GM19193 (cell line): ENCODE data around the gene CHRNB1.

Experiments used
- POLR2A ChIP-seq: IDR thresholded peaks from 4 replicates; pipeline ENCODE4 v1.6.1; 2011; ENCODE audit not compliant: insufficient read depth, insufficient read length; ENCODE audit errors: extremely low read depth

The CHRNB1 gene

DNA sequence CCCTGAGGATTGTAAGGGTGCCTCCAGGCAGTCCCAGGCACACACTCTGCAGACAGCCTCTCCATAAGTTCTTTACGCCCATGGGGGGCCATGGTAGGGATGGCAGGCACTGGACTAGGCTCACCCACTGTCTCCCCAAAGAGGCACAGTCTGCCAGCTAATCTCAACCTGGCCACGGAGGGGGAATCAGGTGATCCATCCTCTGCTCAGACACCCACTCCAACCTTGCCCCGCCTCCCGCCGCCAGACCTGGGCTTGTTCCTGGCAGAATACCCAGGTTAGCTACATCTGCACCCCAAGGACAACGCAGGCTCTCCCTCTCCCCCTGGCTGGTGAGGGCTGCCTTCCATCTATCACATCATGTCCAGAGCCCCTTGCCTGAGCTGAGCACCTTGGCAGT, 36.0 kb upstream of the CHRNB1 start:
- no peak for TF ChIP-seq POLR2A

DNA sequence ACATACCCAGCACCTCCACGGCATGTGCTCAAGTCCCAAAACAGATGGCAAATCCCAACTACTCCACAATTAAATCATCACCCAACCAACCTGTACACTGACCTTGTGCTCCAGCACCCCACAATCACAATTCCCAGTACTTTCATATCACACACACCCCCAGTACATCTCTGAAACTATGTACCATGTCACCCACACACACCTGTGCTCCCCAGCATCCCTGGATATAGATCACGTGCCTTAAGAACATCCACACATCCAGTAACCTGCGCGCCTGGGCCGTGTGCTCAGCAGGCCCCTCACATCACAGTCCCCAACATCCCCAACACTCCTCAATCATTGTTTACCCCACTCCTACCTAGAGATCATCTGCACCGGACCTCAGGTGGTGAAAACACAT, 35.1 kb upstream of the CHRNB1 start:
- no peak for TF ChIP-seq POLR2A

DNA sequence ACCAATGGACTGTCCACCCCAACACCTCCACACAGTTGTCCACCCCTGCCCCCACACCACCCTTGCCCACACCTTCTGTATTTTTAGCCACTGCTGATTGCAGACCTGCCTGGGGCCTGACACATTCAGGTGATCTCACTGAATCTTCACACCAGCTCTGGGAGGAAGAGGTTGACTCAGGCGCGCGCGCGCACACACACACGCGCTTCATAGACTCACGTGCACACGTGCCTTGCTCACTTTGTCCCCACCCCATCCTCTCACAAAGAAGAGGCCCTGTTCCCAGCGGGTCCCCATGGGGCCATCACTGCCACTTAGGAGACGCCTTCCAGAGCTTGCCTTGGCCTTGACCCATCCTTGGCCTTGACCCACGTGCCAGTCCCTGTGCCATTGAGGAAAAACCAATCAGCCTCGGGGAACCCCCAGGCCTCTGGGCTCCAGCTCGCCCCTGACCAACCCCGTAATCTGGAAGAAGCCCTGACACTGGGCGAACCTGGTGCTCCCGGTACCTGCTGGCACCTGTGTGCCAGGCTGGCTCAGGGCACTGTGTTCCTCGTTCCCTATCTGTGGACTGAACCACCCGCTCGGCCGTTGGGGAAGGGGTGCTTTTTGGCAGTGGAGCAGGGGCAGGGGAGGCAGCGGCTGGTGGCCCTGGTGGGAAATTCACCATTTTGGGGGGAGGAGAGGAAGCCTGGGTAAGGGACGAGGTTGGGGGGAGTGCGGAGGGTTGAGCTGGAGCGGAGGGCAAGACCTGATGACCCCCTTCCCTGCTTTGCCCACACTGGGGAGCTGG, 34.0 kb upstream of the CHRNB1 start:
- no peak for TF ChIP-seq POLR2A

DNA sequence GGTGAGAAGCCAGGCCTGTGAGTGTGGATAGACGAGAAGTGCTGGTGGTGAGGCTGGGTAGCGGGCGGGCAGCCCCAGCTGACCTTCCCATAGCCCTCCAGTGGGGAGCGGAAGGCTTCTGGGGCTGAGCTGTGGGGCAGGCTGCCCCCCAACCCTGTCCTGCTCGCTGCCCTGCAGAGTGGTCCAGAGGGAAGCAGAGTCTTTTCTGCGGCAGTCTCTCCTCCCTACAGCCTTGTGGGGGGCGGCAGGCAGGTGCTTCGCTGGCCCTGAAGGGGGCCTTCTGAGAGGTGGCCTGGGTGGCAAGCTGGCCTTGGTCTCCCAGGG, 33.5 kb upstream of the CHRNB1 start:
- TF ChIP-seq POLR2A: no peak

DNA sequence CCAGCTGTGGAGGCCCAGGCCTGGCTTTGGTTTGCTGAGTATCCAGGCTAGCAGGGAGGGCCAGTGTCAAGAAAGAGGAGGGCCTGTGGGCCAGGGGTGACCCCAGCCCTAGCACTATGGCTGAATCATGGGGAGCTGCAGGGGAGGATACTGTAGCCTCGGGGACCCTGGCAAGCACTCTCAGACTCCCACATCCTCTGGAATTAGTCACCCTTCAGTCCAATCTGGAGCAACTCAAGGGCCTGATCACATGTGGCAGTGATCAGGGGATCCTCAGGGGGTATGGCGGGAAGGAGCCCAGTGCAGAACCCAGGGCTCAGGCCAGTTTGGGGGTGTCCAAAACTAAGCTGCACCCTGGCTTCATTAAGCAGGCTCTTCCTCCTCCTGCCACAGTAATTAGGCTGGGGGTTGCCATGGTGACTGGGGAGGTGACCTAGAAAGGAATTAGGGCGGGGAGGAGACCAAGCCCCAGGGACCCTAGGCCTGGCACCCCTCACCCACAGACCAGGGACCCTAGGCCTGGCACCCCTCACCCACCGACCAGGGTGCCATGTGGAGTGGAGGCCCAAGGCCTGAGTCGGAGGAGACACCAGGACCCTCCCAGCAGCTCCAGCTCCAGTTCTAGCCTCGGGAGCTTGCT, 31.4 kb upstream of the CHRNB1 start:
- no peak for TF ChIP-seq POLR2A

DNA sequence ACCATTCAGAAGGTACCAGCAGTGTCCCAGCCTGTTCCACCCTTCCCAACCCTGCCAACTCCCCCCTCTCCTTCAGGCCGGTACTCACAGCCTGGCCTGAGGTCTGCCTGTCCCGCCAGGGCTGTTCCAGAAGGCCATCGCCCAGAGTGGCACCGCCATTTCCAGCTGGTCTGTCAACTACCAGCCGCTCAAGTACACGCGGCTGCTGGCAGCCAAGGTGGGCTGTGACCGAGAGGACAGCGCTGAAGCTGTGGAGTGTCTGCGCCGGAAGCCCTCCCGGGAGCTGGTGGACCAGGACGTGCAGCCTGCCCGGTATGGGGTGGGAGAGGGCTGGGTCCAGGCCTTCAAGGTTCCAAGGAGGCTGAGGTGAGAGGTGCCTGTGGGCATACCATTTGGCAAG, 30.0 kb upstream of the CHRNB1 start:
- no peak for TF ChIP-seq POLR2A

DNA sequence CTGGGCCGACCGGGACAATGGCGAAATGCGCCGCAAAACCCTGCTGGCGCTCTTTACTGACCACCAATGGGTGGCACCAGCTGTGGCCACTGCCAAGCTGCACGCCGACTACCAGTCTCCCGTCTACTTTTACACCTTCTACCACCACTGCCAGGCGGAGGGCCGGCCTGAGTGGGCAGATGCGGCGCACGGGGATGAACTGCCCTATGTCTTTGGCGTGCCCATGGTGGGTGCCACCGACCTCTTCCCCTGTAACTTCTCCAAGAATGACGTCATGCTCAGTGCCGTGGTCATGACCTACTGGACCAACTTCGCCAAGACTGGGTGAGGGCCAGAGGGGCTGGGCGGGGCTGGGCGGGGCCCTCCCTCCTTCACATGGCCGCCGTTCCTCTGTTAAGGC, 29.1 kb upstream of the CHRNB1 start:
- no peak for TF ChIP-seq POLR2A

DNA sequence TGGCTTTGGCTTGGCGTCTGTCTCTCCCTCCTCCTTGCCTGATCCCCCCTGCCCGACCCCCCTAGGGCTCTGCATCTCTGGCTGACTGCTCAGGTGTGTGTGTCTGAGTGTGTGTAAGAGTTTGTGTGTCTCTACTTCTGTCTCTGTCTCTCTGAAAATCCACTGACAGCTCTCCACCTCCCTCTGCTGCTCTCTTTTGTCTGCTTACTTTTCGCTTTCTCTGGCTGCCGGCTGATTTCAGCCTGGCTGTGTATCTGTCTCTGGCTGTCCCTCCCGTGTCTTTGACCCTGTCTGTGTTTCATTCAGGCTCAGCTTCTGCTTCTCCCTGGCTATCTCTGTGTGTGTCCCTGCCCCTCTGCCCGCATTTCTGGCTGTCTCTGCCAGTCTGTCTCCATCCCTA, 28.5 kb upstream of the CHRNB1 start:
- TF ChIP-seq POLR2A: no peak

DNA sequence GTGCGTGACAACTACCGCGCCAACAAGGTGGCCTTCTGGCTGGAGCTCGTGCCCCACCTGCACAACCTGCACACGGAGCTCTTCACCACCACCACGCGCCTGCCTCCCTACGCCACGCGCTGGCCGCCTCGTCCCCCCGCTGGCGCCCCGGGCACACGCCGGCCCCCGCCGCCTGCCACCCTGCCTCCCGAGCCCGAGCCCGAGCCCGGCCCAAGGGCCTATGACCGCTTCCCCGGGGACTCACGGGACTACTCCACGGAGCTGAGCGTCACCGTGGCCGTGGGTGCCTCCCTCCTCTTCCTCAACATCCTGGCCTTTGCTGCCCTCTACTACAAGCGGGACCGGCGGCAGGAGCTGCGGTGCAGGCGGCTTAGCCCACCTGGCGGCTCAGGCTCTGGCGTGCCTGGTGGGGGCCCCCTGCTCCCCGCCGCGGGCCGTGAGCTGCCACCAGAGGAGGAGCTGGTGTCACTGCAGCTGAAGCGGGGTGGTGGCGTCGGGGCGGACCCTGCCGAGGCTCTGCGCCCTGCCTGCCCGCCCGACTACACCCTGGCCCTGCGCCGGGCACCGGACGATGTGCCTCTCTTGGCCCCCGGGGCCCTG, 27.7 kb upstream of the CHRNB1 start:
- no peak for TF ChIP-seq POLR2A

DNA sequence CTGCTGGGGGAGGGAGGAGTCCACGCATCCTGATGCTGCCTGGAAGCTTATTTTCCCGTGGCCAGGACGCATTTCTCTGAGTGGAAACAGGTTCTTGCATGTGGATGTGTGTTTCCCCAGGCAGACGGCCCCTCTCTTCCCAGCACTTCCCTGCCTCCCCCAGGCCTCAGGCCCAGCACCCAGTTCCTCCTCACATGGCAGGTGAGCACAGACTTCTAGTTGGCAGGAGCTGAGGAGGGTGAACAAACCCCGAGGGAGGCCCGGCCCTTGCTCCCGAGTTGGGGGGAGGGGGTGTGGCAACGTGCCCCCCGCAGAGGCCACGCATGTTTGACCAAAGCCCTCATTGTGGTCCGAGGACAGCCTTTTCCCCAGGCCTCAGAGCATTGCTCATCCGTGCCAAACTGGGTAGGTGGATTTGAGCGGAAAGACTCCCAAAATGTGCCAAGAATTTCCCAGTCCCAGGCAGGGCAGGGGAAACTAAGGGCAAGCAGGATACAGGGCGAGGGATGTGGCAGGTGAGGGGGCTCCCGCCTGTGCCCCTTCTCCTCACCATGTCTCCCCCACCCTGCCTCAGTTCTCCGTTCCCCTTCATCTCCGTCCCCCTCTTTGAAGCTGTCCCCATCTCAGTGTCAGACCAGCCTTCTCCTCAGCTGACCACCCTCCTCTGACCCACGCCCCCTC, 26.2 kb upstream of the CHRNB1 start:
- TF ChIP-seq POLR2A: no peak

DNA sequence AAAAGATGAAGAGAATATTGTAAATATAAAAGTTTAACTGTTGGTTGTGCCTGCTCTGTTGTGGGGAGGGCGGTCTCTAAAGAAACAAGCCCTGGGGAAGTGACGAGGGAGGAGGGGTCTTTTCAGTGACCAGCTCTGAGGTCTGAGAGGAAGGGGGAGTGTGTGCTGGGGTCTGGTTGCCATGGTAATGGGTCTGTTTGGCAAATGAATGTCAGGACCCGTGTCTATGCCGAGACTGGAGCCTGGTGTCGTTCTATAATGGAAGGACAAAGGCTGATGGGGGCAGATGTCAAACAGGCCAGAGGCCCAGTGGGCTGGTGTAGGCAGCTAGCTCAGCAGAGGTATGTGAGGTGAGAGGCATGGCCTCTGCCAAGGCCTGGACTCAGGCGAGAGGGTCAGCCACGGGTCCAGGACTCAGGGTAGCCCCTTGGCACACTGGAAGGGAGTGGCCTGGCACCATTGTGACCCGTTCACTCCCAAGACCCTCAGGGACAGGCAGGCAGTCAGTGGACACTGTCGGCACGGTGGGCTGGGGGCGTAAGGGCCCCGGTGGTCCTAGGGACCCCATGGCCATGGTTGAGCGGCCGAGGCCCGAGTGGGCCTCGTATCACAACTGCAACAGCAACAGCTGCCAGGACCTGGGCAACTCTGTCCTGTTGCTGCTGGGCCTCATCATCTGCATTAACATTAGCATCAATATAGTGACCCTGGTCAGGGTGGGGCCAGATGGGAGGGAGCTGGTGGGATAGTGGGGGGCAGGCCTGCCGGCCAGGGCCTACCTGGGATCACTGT, 24.8 kb upstream of the CHRNB1 start, which contains the start of gene SPEM1:
TSS of gene SPEM1 (plus strand) at position 506 of the 792 bp plus-strand sequence. CDS start at position 567, 61 bp downstream.
- no peak for TF ChIP-seq POLR2A

DNA sequence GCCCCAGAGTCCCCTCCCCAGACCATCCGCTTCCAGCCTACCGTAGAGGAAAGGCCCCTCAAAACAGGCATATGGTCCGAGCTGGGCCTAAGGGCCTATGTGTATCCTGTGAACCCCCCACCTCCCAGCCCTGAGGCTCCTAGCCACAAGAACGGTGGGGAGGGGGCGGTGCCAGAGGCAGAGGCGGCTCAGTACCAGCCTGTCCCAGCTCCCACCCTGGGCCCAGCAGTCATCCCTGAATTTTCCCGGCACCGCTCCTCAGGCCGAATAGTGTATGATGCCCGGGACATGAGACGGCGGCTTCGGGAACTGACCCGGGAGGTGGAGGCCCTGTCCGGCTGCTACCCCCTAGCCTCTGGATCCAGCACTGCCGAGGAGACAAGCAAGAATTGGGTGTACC, 23.7 kb upstream of the CHRNB1 start:
- TF ChIP-seq POLR2A: no peak

DNA sequence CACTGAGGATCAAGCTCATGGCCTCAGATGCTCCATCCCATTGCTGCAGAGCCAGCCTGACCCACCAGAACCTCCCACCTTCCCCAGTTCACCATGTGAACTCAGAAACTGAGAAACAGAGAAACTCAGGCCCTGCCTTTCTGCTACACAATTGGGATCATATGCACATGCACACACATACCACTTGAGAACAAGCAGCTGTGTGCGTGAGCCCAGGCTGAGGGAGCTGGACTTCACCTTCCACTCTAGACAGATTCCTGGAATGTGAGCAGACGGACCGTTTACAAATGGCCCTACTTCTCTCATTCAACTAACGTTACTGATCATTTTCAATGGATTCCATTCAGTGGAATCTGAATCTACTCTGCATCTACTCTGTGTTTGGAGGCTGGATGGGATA, 21.2 kb upstream of the CHRNB1 start:
- no peak for TF ChIP-seq POLR2A

DNA sequence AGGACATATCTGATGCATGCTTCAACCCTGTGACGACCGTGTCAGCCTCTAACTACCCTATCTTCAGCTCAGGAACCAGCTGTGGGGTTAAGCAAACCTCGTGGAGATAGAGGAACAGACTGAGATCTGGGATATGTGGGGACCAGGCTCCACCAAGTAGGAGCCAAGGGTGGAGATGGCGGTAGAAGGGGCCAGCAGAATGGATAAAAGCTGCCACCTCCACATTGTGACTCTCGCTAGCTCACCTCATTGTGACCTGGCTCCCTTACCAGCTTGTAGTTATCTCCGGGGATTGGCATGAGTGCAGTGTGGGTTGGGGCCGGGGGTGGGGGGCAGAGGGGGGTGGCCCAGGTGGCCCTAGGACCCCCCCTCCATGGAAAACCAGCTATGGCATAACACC, 19.5 kb upstream of the CHRNB1 start, which contains the start of gene SPEM2:
TSS of gene SPEM2 (plus strand) at position 301 of the 400 bp plus-strand sequence. CDS start at position 374, 73 bp downstream.
- no peak for TF ChIP-seq POLR2A

DNA sequence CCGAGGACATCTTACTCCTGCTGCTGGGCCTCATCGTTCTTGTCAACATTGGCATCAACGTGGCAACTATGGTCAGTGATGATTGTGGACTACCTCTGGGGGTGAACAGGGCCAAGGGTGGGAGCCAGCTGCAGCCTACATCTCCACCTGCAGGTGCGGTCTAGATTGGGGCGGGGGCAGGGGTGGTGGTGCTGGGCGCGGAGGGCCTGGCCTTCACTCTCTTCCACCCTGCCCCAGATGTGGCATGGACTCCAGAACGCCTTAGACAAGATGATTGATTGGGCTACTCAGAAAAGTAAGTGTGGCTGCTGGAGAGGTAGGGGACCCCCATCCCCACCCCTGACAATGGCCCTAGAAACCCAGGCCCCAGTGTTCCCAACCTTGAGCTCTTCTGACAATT, 19.1 kb upstream of the CHRNB1 start:
- no peak for TF ChIP-seq POLR2A
